UCSD-AML1 (cell line): Measurements from ENCODE around the gene ERGIC1.

Experiments used
- DNase-seq: peaks from one replicate; lab custom pipeline; 2025; ENCODE audit not compliant: unreplicated experiment; lab: John Stamatoyannopoulos, UW

Gene ERGIC1

DNA sequence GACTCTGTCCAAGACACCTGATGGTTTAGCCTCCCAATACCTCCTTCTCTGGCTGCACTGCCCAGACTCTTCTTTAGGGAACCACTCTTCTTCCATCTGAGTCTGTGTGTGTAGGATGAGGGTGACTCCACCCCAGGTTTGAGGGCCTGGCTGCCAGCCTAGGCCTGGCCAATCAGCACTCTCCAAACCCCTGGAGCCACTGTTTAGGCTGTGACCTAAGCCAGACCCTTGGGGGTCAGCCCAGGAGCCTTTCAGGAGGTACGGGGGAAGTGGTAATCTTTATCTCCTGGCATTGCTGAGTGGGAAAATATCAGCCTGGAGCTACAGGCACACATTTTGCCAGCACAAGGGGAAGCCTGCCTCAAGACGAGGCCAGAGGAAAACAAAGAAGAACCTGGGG is 6.2 kb upstream of the ERGIC1 start:
- DNase-seq: no peak

DNA sequence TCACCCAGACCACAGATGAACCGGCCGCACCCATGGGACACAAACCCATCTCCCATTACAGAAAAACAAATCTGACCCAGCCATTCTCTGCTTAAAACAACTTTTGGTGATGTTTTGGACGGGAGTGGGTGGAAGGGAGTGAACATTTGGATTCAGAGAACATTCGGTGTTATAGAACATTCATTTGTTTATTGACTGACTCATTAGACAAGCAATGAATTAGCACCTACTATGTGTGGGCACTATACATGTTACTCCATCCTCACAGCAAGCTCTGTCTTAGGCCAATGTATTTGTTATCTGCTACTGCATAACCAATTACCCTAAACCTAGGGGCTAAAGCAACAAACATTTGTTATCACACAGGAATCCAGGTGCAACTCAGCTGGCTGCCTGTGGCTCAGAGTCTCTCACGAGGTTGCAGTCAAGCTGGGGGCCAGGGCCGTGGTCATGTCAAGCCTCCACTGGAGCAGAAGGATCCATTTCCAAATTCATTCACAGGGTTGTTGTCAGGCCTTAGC is 5.1 kb upstream of the ERGIC1 start:
- DNase-seq: no peak

DNA sequence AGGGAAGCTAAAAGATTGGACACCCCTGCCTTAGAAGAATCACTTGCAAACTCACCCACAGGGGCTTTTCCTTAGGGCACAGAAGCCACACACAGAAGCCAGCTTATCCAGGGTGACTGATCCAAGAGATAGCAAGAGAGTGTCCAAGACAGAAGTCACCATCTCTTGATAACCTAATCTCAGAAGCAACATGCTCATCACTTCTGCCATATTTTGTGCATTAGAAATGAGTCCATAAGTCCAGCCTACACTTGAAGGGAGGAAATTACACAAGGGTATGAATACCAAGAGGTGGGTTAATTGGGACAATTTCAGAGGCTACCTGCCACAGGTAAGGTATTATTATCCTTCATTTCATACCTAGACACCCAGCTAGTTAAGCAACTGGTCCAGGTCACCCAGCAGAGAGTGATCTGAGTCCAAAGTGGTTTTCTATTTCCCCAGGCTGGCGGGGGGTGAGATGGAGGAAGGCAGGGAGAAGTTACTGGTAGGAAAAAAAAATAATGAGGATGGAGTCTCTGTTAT is 3.7 kb upstream of the ERGIC1 start:
- DNase-seq: no peak

DNA sequence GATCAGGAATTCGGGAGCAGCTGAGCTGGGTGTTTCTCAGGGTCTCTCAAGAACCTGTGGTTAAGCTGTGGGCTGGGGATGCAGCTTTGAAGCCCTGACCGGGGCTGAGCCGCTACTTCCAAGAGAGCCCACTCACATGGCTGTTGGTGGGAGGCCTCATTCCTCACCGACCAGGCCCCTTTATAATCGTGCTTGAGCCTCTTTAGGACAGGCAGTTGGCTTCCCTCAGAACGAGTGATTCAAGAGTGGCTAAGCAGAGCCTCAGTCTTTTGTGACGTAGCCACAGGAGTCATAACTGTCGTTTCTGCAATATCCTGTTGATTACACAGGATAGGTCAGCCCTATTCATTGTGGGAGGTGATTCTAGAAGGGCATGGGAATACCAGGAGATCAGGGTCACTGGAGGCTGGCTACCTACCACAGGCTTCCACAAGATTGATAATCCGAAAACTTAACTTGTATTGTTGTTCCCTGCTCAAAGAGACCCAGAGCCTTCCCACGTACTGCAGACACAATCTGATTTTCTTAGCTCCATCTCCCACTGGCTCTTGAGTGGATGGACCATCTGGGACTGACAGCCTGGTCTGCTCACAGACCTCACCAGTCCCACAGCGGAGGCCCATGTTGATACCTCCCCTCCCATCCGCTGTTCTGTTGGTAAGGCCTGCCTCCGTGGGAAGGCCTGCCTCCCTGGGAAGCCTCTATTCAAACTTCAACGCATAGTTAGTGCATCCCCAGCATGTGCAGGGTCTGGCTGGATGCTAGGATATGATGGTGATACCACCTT is 3.0 kb upstream of the ERGIC1 start:
- DNase-seq: no peak

DNA sequence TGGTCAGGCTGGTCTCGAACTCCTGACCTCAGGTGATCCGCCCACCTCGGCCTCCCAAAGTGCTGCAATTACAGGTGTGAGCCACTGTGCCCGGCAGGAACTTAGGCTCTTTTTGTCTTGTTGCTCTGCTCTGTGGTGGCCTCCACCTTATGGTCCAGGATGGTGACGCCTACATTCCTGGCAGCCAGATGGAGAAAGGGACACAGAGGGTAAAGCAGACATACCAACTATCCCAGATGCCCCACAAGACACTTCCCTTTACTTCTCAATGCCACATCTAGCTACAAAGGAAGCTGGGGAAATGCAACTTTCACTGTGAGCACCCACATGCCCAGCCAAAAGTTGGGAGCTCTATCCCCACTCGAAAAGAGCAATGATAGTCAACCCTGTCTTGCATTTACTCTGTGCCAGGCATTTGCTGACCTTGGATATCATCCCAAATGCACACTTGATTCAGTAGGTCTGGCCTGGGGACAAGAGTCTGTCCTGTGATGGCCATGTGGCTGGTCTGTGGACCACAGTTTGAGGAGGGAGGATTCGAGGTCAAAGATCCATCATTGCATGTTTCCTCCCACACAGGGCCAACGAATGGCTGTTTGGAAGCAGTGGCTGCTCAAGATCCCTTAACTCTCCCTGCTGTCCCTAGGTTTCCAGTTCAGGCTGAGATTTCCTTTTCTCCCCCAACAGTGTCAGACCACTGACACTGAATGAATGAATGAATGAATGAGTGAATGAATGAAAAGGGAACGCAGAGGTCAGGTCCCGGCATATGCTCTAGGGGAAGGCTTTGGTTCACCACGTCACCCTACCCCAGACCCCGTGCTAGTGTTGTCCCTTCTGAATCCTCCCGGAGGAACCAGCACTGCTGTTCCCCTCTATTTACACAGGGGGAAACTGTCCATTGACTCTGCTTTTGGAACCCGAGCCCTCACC is 1.4 kb upstream of the ERGIC1 start:
- DNase-seq: no peak

DNA sequence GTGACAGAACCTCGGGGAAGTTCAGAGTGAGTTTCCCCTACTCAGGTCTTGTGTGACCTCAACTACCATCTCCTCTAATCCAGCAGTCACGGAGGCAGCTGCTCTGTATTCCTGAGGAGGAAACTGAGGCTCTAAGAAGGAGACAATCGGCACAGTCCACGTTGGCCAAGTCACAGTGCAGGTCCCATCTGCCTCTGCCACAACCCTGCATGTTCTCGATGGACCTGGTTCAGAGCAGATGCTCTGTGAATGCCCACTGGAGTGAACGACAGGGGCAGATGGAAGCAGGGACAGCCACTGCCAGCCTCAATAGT is 722 bp upstream of the ERGIC1 start:
- no peak for DNase-seq

DNA sequence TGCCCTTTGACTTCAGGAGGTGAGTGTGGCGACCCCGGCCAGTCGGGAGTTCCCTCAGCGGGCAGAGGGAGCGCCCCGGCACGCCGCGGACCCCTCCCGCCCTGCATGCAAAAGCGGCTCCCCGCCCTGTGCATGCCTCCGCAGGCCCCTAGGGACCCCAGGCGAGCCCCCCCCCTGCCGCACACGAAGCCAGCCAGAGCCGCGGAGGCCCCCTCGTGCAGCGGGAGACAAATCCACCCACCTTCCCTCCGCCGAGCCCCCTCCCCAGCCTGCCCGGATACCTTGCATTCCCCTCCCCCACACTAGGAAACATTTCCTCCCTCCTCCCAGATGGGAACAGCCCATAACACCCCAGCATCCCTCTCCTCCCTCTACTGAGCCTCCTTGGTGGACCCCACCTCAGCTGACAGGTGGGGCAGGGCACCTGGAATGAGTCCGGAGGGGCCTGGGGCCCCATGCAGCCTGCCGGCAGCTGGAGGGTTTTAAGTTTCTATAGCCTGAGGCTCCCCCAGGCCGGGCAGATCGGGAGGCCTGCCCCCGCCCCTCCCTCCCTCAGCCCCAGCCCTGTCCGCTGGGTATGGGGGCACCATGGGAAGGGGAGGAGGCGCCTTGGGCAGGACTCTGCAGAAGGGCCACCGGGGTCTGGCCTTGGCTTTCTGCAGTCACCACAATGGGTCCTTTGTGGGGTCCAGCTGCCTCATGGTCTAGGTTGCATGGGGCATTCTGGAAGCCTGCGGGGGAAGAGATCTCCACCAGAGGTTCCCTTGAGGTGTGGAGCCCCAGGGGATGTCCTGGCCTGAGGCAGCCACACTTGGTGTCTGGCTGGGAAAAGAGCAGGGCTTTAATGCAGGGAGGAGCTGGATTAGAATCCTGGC is 601 bp downstream of the ERGIC1 start:
- DNase-seq: no peak

DNA sequence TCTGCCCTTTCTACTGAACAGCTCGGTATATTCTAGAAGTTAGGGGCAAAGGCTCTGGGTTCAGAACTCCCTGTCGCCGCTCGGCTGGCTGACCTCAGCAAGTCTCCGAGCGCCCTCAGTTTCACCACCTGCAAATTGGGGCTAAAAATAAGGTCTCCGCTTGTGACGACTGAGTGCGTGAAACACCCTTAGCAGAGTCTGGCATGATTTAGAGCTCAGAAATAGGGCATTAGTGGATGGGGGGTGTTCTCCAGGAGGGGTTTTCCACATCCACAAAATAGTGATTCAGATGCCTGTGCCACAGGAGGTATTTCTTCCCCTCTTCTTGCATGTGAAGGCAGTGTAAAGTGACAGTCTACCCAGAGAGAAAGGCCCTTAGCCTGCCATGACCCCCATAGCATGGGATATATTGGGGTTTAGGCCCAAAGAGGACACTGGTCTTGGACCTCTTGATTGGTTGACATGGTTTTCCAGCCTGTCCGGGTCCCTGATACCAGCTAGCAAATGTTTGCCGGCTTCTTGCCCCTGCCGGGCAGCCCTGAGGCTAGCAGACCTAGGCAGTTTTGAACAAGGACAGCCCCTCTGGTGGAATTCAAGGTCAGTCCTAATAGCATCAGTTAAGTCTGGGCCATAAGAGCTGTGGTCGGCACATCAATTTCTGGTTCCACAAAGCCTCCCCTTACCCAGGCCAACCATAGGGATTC is 1.4 kb downstream of the ERGIC1 start:
- no peak for DNase-seq

DNA sequence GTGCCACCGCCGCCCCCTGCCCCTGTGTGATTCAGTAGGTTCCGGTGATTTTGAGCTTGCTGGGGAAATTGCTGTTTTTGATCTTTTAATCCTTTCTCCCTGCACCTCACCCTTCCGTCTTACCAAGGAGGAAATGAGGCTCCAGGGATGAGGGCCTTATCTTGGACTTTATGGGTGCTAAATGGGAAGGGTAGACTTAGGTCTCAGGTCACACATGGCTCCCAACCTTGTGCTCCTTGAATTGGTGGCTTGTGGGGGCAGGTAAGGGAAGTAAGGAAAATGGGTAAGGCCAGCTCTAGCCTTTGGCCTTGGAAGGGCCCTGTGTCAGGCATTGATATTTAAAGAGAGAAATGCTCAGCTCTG is 1.9 kb downstream of the ERGIC1 start:
- no peak for DNase-seq

DNA sequence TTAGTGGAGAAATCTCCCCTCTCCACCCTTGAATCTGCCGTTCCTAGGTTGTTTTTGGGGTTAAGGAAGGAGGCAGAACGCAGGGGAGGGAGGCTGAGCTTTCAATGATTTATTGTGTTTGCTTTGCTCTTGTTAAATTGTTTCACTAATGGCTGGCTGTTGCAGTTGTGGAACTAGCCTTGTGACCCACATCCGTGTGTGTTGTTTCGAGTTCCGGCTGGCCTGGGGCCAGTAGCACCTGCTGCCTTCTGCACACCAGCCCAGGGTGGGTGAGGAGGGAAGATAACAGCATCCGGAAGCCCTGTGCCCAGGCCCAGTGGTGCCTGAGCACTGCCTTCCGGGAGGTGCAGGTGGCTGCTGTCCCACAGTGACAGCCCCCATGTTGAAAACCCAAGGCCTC is 3.6 kb downstream of the ERGIC1 start:
- no peak for DNase-seq

DNA sequence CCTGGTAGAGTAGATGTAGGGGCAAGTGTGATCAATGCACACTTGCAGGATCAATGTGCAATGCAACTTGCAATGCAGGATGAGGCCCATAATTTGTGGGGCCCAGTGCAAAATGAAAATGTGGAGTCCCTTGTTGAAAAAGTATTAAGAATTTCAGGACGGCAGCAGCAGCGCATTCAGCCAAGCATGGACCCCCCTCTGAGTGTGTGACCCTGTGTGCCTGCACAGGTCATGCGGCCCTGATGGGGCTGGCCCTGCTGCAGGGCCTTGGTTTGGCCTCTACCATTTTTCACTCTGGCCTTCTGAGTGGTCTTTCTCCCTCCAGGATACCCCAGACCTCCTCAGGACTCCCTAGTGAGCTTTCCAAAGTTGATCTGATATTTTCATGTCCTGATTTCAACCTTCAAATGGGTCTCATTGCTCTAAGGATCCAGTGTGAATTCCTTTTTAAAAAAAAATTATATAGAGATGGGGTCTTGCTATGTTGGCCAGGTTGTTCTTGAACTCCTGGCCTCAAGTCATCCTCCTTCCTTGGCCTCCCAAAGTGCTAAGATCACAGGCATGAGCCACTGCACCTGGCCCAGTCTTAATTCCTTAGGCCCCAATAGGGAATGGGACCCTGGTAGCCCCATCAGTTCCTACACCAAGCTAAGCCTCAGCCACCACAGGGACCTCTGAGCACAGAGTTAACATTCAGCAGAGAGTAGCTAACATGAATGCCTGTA is 4.3 kb downstream of the ERGIC1 start:
- DNase-seq: no peak

DNA sequence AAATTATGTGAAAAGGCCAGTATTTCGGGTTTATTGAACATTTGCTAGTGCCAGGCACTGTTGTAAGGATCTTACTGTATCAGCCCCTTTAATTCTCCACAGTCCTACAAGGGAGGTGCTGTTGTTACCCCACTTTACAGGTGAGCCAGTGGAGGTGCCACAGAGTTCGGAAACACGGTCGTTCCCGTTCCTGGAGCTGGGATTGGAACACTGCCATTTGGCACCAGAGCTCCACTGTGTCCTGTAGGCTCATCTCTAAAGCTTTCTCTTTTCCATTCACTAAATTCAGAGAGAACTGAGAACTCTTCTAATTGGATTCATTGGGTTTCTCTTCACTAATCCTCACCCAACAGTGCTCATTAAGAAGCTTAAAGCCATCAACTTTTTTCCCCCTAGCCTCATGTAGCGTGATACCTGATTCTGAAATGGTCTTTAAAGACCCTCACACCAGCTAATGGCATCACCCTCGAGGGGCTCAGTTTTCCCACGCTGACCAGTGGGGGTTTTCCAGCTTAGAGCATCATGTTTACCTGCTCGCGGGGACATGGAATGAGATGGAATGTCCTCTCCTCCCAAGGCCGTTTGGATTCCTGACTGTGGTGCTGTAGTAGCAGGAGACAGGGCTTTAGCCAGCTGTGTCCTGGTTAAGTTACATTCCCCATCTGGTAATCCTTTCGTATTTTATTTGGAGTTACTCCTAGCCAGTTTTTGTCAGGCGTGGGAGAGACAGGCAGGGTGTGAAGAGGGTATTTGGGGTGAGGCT is 5.8 kb downstream of the ERGIC1 start:
- DNase-seq: no peak

DNA sequence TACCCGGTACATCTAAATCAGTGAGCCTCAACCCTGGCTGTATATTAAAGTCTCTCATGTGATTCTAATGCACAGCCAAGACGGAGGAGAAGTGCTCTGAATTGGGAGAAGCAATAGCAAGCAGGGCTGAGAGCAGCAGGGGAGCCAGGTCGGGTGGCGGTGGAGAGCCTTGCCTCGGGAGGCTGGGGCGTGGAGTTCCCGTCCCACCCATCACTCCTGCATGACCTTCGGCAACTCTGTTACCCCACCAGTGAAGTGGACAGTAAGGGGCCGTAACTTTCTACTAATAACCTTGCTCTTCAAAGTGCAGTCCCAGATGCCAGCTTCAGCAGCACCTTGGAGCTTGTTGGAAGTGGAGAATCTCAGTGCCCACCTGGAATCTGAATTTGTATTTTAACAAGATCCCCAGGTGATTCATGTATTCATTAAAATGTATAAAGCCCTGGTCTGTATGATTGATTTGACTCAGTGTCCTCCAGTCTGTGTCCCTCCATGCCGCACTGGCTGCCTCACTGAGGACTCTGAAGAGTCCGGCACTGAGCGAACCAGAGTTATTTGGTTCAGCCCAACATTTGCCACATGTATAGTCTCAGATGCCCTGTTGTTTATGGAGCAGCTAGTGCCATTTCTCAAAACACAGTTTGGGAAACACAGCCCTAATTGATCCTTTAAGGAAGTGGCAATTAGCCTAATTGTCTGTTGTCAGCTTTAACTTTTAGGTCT is 6.5 kb downstream of the ERGIC1 start:
- no peak for DNase-seq

DNA sequence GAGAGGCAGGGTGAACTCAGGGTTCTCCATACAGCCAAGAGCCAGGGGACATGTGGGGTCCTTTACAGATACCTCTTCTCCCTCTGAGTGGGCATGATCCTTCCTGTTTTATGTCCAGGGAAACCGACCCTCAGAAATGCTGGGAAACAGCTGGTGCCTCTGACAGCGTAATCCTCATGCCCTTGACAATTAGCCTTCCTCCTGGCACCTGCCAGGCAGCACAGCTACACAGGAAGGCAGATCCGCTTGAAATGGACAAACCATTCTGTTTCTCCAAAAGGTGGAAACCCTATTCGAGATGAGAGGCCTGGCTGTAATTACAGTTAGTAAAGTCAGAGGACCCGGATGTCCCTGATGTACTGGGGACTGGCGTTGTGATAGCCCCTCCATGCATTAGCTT is 7.2 kb downstream of the ERGIC1 start:
- DNase-seq: no peak

DNA sequence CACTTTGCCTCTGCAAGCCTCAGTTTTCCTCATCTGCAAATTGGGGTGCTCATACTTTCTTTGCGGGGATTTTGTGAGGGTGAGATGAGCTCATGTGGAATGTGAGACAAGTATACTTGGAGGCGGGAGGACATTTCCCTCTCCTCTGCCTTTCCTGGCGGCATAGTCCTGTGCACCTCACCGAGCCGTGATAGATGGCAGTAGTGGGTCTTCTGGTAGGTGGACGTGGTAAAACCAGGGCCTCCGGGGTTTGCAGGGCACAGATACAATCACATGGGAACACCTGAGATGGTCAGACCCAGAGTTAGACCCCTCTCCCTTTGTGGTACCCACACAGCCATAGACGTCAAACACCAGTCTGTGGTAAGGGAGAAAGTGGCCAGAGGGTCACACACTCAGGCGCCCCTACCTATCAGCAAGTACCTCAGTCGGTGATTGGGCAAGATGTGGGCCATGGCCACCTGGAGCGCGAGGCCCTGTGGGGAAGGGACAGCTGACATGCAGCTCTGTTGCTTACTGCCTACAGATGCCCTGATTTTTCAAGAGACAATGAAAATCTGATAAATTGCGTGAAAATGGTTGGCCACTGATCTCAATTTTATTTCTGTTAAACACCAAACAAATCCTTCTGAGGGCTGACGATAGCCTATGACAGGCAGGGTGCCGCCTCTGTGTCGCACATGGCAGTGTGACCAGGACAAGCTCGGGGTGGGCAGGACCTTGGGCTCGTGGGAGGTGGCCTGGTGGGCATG is 9.9 kb downstream of the ERGIC1 start:
- DNase-seq: no peak

DNA sequence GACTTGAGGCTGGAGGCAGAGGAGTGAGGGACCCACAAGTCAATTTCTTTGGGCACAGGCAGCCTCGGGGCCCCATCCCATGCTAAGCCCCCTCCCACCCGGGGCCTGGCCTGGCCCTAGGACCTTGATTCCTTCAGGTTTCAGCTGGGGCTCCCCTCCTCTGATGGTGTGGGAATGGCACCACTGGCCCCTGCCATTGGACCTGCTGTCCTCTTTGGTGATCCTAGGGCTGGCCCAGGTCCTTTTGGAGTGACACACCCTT is 10.5 kb downstream of the ERGIC1 start:
- DNase-seq: no peak

DNA sequence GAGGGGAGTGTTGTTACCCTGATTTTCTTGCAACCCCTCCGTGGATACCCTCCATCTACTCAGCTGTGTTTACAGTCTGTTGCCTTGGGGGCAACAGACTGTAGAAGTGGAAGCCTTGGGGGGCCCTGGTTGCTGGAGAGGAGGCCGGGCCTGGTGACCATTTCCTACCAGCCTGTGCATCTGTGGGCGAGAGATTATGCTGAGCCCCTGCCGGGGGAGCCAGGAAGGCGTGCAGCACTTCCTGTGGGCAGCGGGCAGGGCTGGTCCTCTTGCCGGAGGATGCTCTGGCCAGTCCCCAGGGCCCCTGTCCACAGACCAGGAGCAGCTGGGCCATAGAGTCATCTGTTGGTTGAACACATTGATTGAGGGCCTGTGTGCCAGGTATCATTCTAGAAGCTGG is 11.1 kb downstream of the ERGIC1 start:
- peak; percentile 60 for DNase-seq

DNA sequence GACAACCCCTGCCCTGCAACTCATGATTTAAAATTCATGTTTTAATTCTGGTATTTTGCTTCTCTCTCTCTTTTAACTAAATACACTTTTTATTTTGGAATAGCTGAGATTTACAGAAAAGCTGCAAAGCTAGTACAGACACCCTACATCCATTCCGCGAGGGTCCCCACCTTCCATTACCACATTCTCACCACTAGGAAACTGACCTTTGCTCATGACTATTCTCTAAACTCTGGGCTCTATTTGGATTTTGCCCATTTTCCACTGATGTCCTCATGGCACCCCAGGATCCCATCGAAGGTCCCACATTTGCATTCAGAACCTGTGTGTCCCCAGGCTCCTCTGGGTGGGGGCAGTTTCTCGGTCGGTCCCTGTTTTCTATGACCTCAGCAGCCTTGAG is 11.5 kb downstream of the ERGIC1 start:
- no peak for DNase-seq
